LoVo (cell line): ENCODE data around the gene PBX4.

ENCODE experiments used
- DNase-seq: peaks from one replicate; pipeline ENCODE4 v3.0.0-alpha.2; 2016; ENCODE audit warnings: low spot score

The PBX4 gene

GRCh38 chr19:19588546-19588945 is 29.9 kb downstream of the PBX4 start:
- DNase-seq, result no peak

DNA sequence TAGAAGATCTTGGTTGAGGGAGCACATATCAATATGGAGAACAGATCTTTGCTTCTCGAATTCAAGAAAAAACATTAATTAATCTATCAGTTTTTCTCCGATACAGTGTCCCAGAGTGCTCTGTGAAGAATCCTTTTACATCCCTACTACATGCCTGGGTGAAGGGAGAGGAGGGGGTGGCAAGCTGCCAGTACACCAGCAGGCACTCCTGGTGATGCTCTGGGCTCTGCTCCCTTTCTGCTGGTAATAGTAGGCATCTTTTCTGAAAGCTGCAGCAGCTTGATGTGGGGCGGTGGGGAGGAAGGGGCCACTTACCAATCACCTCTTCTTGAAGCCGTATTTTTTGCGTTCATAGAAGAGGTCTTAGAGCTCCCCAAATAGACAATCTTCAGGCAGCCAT is 30.7 kb downstream of the PBX4 start:
- no peak for DNase-seq

- no peak for DNase-seq
Observed at GRCh38 chr19:19584356-19584755, 34.1 kb downstream of the PBX4 start.

GRCh38 chr19:19582471-19582870 is 36.0 kb downstream of the PBX4 start:
- no peak for DNase-seq

DNA sequence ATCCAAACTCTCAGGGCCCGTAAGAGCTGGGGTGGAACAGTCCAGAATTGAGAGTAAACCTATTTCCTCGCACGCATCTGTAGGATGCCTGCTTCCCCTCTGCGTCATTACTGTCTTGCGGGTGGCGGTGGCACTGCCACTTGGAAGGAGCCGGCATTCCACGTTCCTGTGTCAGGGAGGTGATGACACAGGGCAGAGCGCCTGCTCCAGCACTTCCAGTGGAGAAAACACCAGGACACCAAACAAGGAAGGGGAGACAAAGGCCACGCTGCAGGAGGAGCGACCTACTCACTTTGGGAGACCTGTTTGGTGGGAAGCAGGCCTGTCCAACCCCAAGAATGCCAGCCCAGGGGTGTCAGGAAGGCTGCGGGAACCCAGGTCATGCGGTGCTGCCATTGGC is 37.1 kb downstream of the PBX4 start:
- DNase-seq, result no peak

GRCh38 chr19:19580418-19580817 is 38.1 kb downstream of the PBX4 start:
- DNase-seq, result no peak

DNA sequence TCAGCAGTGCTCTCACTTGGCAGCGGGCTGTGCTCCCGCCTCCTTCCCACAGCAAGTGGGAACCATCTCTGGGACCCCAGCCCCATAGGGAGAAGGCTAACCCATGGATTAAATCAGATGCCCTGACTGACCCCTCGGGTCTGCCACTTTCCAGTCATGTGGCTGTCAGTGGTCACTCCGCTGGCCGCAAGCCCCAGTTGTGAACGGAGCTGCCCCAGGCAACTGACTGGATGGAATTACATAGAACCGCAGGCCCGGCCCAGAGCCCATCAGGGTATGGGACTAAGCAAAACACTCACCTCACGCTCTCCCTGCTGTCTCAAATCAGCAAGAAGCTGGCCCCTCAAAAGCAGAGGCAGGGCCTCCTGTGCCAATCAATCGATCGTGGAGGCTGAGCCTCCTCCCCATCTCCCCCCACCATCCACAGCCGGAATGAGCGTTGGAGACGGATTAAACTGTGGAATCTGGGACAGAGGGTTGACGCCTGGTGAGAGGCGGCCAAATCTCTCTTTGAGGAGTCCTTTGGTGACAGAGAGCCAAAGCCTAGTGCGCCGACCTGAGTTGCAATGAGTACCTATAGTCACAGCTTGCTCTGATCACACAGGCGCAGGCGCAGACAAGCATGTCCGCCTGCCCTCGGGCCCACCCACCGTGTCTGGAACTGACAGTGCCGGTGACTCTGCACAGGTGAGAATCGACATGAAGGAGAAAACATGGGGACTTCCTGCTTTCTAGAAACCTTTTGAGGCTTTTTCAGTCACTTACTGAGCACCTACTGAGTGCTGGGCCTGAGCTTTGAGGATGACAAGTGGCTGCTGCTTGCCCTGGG is 38.7 kb downstream of the PBX4 start:
- DNase-seq, result no peak

DNA sequence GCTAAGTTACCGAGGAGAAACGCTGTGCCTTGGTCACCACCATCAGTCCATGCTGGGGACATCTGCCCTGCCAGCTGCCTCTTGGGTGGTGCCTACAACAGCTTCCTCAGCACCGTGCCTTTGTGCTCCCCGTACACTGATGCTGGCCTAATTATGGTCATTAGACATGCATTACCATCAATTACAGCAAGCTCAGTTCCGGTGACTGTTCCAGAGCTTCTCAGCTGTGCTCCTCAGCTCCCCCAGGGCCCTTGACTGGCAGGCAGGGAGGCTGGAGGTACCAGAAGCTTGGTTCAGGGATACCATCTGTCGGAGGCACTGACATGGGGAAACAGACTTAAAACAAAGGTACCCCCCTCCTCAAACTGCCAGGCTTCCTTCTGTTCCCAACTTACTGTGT is 40.2 kb downstream of the PBX4 start:
- no peak for DNase-seq

- no peak for DNase-seq
Observed at GRCh38 chr19:19575411-19575810, 43.1 kb downstream of the PBX4 start.

DNA sequence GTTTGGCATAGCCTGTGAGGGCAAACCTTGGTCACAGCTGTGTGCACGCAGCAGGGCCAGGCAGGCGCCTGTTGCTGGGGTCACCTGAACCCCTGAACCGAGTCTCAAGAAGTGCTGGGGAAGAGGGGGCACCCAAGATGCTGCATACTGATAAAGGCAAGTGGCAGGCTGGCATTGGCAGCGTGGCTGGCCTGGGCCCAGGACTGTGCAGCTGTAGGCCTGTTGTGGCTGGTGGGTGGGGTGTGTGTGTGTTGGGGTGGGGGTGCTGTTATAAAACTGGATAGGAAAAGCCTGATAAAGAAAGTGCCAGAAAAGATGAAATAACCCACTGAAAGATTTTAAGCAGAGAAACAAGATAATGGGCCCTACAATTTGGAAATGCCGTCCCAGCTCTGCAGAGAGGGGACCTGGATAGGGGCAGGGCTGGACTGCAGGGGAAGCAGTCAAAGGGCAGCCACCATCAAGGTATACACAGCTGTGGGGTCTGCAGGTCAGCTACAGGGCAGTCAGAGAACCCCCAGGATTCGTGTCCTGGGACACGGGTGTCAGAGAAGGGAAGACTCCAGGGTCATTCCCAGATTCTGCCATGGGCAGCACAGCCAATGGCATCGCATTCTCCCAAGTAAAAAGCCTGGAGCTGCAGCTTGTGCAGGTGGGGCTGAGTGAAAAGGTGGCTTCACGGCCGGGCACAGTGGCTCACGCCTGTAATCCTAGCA is 47.3 kb downstream of the PBX4 start:
- no peak for DNase-seq

DNA sequence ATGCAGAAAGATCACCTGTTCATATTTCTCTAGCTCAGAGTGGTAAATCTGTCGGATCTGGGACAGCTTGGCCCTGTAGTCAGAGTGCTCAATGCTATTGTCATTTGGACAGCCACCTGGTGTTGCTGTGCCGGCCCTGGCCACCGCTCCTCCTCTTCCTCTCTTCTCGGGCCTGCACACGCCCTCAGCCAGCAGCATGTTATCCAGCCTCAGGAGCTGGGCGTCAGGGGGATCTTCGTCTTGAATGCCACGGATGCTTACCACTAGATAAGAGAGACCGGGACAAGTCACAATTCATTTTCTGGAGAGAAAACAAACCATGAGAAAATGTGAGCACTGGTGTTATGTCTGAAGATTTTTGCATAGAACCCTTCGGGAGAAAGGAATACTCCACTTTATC is 47.9 kb downstream of the PBX4 start:
- DNase-seq, result no peak

- no peak for DNase-seq
Observed at GRCh38 chr19:19568802-19569756, 49.4 kb downstream of the PBX4 start.

GRCh38 chr19:19567391-19567790 is 51.1 kb downstream of the PBX4 start:
- no peak for DNase-seq

GRCh38 chr19:19566306-19566705 is 52.2 kb downstream of the PBX4 start:
- no peak for DNase-seq

DNA sequence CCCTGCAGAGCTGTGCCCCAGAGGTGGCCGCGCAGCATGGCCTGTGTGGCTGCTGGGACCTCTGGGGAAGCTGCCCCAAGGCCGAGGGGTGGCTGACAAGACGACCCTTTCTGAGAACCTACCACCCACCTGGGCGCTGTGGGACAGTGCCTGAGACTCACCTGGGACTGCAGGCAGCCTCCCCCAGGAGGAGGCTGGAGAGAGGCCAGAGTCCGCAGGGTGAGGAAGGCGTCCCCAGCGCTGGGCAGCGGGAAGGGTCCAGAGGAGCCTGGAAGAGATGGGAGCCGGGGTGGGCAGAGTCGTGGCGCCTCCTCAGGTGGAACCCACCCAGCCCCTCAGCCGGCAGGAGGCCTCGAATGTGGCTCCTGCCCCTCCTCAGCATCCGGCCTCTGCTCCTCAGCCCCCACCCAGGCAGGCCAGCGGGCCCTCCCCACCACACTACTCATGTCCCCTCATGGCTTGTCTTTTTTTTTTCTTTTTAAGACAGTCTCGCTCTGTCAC is 55.1 kb downstream of the PBX4 start:
- no peak for DNase-seq

GRCh38 chr19:19562665-19563347 is 55.7 kb downstream of the PBX4 start:
- no peak for DNase-seq

DNA sequence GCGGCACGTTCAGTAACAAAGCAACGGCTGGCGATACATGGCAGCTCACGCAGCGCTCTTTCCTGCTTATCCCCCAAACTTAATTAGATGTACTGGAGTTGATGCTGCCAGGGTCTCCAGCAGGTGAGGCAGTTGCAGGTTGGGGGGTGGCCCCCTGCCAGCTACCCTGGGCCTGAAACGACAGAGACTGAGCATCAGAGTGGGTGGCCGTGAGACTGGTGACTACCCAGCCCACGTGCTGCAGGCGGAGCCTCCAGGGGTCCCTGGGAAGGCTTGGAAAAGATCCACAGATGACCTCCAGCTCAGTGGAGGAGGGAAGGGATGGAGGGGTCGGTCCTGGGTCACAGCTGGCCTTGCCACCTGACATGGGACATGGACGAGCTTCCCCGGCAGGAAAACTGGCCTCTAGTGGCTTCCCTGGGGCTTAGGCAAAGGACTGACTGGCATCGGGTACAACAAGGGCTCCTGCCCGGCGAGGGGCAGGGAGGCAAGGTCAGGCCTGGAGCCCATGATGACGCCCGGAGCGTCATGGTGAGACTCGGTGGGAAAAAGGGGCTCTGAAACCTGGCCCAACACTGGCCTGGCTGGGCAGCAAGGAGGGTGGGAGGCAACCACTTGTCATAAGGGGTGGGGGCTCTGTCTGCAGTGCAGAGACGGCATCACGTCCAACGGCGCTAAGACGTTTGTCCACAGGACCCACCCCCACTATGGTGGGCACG is 56.4 kb downstream of the PBX4 start:
- DNase-seq, result no peak

DNA sequence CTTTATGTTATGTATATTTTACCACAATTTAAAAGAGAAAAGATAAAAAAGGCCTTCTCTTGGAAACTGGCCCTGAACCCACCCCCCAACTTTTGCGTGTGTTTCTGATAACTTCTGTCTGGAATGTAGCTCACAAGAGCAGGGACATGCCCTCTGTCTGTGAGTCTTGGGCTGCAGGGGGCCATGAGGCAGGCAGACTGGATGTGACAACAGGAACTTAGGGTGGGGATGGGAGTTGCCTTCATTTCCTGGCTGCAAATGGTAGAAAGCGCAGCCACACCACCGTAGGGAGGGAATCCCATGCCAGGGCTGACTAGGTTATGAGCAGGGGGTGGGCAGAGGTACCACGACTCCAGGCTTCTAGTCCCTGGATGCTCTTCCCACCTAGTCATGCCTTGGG is 58.6 kb downstream of the PBX4 start:
- no peak for DNase-seq

DNA sequence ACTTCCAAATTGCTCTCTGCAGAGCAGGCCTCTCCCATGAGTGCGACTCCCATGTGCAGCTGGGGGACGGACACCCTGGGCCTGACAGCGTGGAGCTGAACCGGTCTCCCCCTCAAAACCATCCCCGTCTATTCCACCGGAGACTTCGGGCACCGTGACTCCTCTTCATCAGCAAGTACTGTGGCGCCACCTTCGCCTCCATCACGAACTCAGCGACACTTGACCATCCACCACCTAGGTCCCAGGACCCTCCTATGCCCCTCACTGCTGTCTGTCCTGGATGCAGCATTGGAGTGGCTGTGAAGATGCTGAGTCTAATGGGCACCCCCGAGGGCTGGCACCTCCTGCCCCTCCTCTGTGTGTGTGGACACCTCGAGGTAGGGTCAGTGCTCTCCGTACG is 59.9 kb downstream of the PBX4 start:
- no peak for DNase-seq

DNA sequence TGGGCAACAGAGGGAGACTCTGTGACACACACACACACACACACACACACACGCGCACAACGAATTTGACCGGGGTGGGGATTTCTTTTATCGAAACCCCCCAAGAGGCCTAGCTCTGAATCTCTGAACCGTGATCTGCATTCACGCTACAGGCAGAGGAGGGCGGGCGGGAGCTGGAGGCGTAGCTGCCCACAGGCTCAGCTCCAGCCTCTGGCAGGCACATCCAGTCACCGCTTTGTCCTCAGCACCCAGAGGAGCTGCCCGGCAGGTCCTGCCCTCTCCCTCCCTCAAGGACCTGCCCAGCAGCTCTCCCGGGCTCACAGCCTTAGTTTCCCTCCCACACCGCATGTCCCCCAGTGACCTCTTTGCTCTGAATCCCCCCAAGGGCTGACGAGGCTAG is 60.4 kb downstream of the PBX4 start:
- DNase-seq, result no peak
